H9 (cell line): Measurements from ENCODE around the gene IMMP2L. TPM values are rescaled to one million over a fixed set of nuclear protein-coding genes. Genes with fewer than 3 reads are reported as not detected.

Experiments used
- DNase-seq: peaks from one replicate; pipeline ENCODE4 v3.0.0-alpha.2; 2017
- H2AFZ ChIP-seq: one replicate; pipeline ENCODE4 v1.6.1; 2013; ENCODE audit warnings: mild to moderate bottlenecking, low read length, control low read depth, moderate library complexity
- H2AK5ac ChIP-seq: 2 replicates; pipeline ENCODE4 v1.6.1; 2013; ENCODE audit warnings: low read length, control low read depth, mixed read lengths; ENCODE audit not compliant: insufficient read length
- H2BK120ac ChIP-seq: one replicate; pipeline ENCODE4 v1.6.1; 2013; ENCODE audit warnings: low read depth, mild to moderate bottlenecking, low read length, control low read depth, inconsistent platforms; ENCODE audit not compliant: poor library complexity, severe bottlenecking
- H2BK12ac ChIP-seq: 2 replicates; pipeline ENCODE4 v1.6.1; 2013; ENCODE audit warnings: low read length, control low read depth, mixed read lengths, low read depth; ENCODE audit not compliant: insufficient read length
- H2BK15ac ChIP-seq: 2 replicates; pipeline ENCODE4 v1.6.1; 2013; ENCODE audit warnings: low read depth, low read length, control low read depth
- H2BK20ac ChIP-seq: one replicate; pipeline ENCODE4 v1.6.1; 2013; ENCODE audit warnings: low read depth, mild to moderate bottlenecking, low read length, control low read depth, inconsistent platforms; ENCODE audit not compliant: poor library complexity, severe bottlenecking
- H2BK5ac ChIP-seq: 2 replicates; pipeline ENCODE4 v1.6.1; 2013; ENCODE audit warnings: low read length, control low read depth, mixed read lengths; ENCODE audit not compliant: insufficient read length
- H3K14ac ChIP-seq: 2 replicates; pipeline ENCODE4 v1.6.1; 2013; ENCODE audit warnings: low read length, control low read depth; ENCODE audit not compliant: insufficient read depth
- H3K18ac ChIP-seq: 2 replicates; pipeline ENCODE4 v1.6.1; 2013; ENCODE audit warnings: low read depth, mild to moderate bottlenecking, mixed read lengths, low read length, control low read depth; ENCODE audit not compliant: insufficient read length
- H3K23ac ChIP-seq: 2 replicates; pipeline ENCODE4 v1.6.1; 2013; ENCODE audit warnings: low read length, control low read depth, mixed read lengths, low read depth; ENCODE audit not compliant: insufficient read length
- H3K23me2 ChIP-seq: 2 replicates; pipeline ENCODE4 v1.6.1; 2013; ENCODE audit warnings: low read depth, mild to moderate bottlenecking, mixed read lengths, low read length, control low read depth; ENCODE audit not compliant: insufficient read length, poor library complexity, severe bottlenecking
- H3K27ac ChIP-seq: 2 replicates; pipeline ENCODE4 v1.5.1; 2013; ENCODE audit warnings: low read length, control low read depth, mixed read lengths, low read depth; ENCODE audit not compliant: insufficient read length
- H3K27me3 ChIP-seq: 2 replicates; pipeline ENCODE4 v1.6.1; 2013; ENCODE audit warnings: low read length, control low read depth, inconsistent platforms; ENCODE audit not compliant: insufficient read depth
- H3K4ac ChIP-seq: 2 replicates; pipeline ENCODE4 v1.6.1; 2013; ENCODE audit warnings: low read depth, mild to moderate bottlenecking, control low read depth, inconsistent platforms, low read length, moderate library complexity
- H3K4me1 ChIP-seq: 2 replicates; pipeline ENCODE4 v1.6.1; 2013; ENCODE audit warnings: low read length, control low read depth, inconsistent platforms; ENCODE audit not compliant: insufficient read depth
- H3K4me2 ChIP-seq: 2 replicates; pipeline ENCODE4 v1.6.1; 2013; ENCODE audit warnings: low read length, control low read depth, mixed read lengths; ENCODE audit not compliant: insufficient read length, insufficient read depth
- H3K56ac ChIP-seq: 2 replicates; pipeline ENCODE4 v1.6.1; 2013; ENCODE audit warnings: low read depth, mild to moderate bottlenecking, mixed read lengths, low read length, control low read depth; ENCODE audit not compliant: insufficient read length
- H3K79me1 ChIP-seq: 2 replicates; pipeline ENCODE4 v1.6.1; 2013; ENCODE audit warnings: low read depth, mild to moderate bottlenecking, moderate library complexity, low read length, control low read depth, inconsistent platforms; ENCODE audit not compliant: insufficient read depth, poor library complexity, severe bottlenecking
- H3K79me2 ChIP-seq: 2 replicates; pipeline ENCODE4 v1.6.1; 2013; ENCODE audit warnings: low read length, control low read depth, inconsistent platforms; ENCODE audit not compliant: insufficient read depth
- H3K9ac ChIP-seq: 2 replicates; pipeline ENCODE4 v1.6.1; 2013; ENCODE audit warnings: low read length, control low read depth, mixed read lengths; ENCODE audit not compliant: insufficient read length; ENCODE audit errors: extremely low read depth
- H3K9me3 ChIP-seq: one replicate; pipeline ENCODE4 v1.6.1; 2013; ENCODE audit warnings: low read depth, low read length, inconsistent platforms; ENCODE audit not compliant: control insufficient read depth
- H3T11ph ChIP-seq: one replicate; pipeline ENCODE4 v1.6.1; 2013; ENCODE audit warnings: mild to moderate bottlenecking, low read length, control low read depth, inconsistent platforms
- H4K20me1 ChIP-seq: one replicate; pipeline ENCODE4 v1.6.1; 2013; ENCODE audit not compliant: control insufficient read depth, insufficient read length, insufficient read depth
- H4K5ac ChIP-seq: 2 replicates; pipeline ENCODE4 v1.6.1; 2013; ENCODE audit warnings: low read depth, mild to moderate bottlenecking, mixed read lengths, low read length, control low read depth; ENCODE audit not compliant: insufficient read length
- H4K8ac ChIP-seq: replicated peaks from 2 replicates; pipeline ENCODE4 v1.6.1; 2013; ENCODE audit warnings: low read length, control low read depth, mixed read lengths, low read depth; ENCODE audit not compliant: insufficient read length
- H4K91ac ChIP-seq: 2 replicates; pipeline ENCODE4 v1.6.1; 2013; ENCODE audit warnings: low read depth, mild to moderate bottlenecking, moderate library complexity, mixed read lengths, low read length, control low read depth; ENCODE audit not compliant: insufficient read length
- H3K27ac Mint-ChIP-seq, 3 experiments: 2 replicates in 2 of 3; 3 replicates in 1 of 3; pipeline ENCODE4 v1.8.0; 2020 to 2021; ENCODE audit warnings: mixed read lengths in 3 of 3, mild to moderate bottlenecking in 1 of 3, moderate library complexity in 1 of 3
- H3K27me3 Mint-ChIP-seq: 2 replicates; pipeline ENCODE4 v1.8.0; 2021; ENCODE audit warnings: low read depth, mild to moderate bottlenecking, moderate library complexity, mixed read lengths
- H3K36me3 Mint-ChIP-seq, 3 experiments: 2 replicates in 2 of 3; 3 replicates in 1 of 3; pipeline ENCODE4 v1.8.0; 2020 to 2021; ENCODE audit warnings: low read depth in 3 of 3, mixed read lengths in 3 of 3; ENCODE audit not compliant: insufficient read depth in 1 of 3
- H3K4me1 Mint-ChIP-seq, 2 experiments: 2 replicates each; pipeline ENCODE4 v1.8.0; 2020; ENCODE audit warnings: mixed read lengths in 2 of 2
- H3K4me3 Mint-ChIP-seq, 2 experiments: 2 replicates in 1 of 2; 3 replicates in 1 of 2; pipeline ENCODE4 v1.8.0; 2020 to 2021; ENCODE audit warnings: mild to moderate bottlenecking in 2 of 2, mixed read lengths in 2 of 2, moderate library complexity in 1 of 2
- H3K9me3 Mint-ChIP-seq, 2 experiments: 2 replicates in 1 of 2; 3 replicates in 1 of 2; pipeline ENCODE4 v1.8.0; 2020; ENCODE audit warnings: mild to moderate bottlenecking in 2 of 2, mixed read lengths in 2 of 2, moderate library complexity in 1 of 2
- total RNA-seq: library from RNA; stranded (reverse); gene quantifications from 2 replicates; pipeline ENCODE4 v1.2.1, GENCODE V29; 2021
- TF ChIP-seq, protein P1 (sequence below): fragments of 200-600 bp; sonication (generic); conservative IDR thresholded peaks from 3 replicates; pipeline ENCODE4 v1.8.0; 2021; ENCODE audit warnings: antibody characterized with exemption, mild to moderate bottlenecking

IMMP2L gene
- total RNA-seq, 1 experiment from 2014 or later: 14.7 TPM

DNA sequence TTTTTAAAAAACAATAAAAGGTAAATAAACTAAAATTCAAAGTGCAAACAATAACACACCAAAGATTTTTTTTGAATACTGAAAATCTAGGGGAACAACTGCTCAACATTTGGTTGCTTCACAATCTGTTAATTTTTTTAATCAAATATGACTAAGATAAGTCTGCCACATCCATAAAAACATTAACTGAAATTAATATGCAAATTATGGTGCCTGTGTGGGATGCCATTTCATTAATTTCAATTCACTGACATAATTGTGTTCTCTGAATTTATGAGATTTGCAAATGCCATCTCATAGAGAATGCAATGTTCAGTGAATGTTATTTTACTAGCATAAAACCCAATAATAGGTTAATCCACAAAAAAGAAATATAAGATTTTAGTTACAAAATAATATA is 237.5 kb downstream of the IMMP2L start:
- no peak overlapping the region for H3K27ac ChIP-seq
- H2BK120ac ChIP-seq: no peak overlapping the region
- no peaks in the 10 kb centered on the region for H3K79me1 ChIP-seq
- Mint-ChIP-seq H3K27me3 (no peaks in the 10 kb centered on the region), H3K36me3 (no peaks in the 10 kb centered on the region), H3K9me3 (no peaks in the 10 kb centered on the region), H3K4me1 (peaks cover 3 to 5% of the 10 kb centered on the region in 2 experiments; a peak in 3 of 4 replicates), H3K27ac (no peak overlapping the region), H3K4me3 (no peak overlapping the region)
- no peaks in the 10 kb centered on the region for H4K20me1 ChIP-seq
- H3K18ac ChIP-seq: no peak overlapping the region
- no peak overlapping the region for H4K5ac ChIP-seq
- no peak overlapping the region for H2BK20ac ChIP-seq
- H3K14ac ChIP-seq: no peak overlapping the region
- no peak overlapping the region for H3K23ac ChIP-seq
- no peak overlapping the region for H2BK15ac ChIP-seq
- no peak overlapping the region for H3T11ph ChIP-seq
- no peak overlapping the region for H3K9ac ChIP-seq
- H3K4me2 ChIP-seq: no peak overlapping the region
- no peaks in the 10 kb centered on the region for H3K23me2 ChIP-seq
- H2BK12ac ChIP-seq: no peak overlapping the region
- no peak for DNase-seq
- H3K9me3 ChIP-seq: no peaks in the 10 kb centered on the region
- no peak overlapping the region for H2AFZ ChIP-seq
- H2BK5ac ChIP-seq: no peak overlapping the region
- TF ChIP-seq, protein P1, sequence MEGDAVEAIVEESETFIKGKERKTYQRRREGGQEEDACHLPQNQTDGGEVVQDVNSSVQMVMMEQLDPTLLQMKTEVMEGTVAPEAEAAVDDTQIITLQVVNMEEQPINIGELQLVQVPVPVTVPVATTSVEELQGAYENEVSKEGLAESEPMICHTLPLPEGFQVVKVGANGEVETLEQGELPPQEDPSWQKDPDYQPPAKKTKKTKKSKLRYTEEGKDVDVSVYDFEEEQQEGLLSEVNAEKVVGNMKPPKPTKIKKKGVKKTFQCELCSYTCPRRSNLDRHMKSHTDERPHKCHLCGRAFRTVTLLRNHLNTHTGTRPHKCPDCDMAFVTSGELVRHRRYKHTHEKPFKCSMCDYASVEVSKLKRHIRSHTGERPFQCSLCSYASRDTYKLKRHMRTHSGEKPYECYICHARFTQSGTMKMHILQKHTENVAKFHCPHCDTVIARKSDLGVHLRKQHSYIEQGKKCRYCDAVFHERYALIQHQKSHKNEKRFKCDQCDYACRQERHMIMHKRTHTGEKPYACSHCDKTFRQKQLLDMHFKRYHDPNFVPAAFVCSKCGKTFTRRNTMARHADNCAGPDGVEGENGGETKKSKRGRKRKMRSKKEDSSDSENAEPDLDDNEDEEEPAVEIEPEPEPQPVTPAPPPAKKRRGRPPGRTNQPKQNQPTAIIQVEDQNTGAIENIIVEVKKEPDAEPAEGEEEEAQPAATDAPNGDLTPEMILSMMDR: no peak
- no peak overlapping the region for H4K8ac ChIP-seq
- H3K4me1 ChIP-seq: no peaks in the 10 kb centered on the region
- H2AK5ac ChIP-seq: no peak overlapping the region
- no peak overlapping the region for H3K4ac ChIP-seq
- H3K79me2 ChIP-seq: no peaks in the 10 kb centered on the region
- no peaks in the 10 kb centered on the region for H3K27me3 ChIP-seq
- H3K56ac ChIP-seq: no peak overlapping the region
- no peak overlapping the region for H4K91ac ChIP-seq
